ENCODE measurements around the gene GDPD4.

Gene GDPD4

GRCh38 chr11:77244277-77245027 lies 57.0 kb downstream of the GDPD4 start:
- DNase-seq (ENCODE audit: low read depth), result no peak

- DNase-seq (ENCODE audit: low read depth), result no peak
Observed at GRCh38 chr11:77236901-77237300, 64.6 kb downstream of the GDPD4 start.

- no peak for DNase-seq (ENCODE audit: low read depth)
Observed at GRCh38 chr11:77233011-77233410, 68.5 kb downstream of the GDPD4 start.

GRCh38 chr11:77232242-77232641 lies 69.2 kb downstream of the GDPD4 start:
- DNase-seq (ENCODE audit: low read depth), result no peak

- DNase-seq (ENCODE audit: low read depth), result no peak
Observed at GRCh38 chr11:77231800-77232199, 69.7 kb downstream of the GDPD4 start.

- no peak for DNase-seq (ENCODE audit: low read depth)
Observed at GRCh38 chr11:77230878-77231605, 70.4 kb downstream of the GDPD4 start.

GRCh38 chr11:77223797-77224196 lies 77.7 kb downstream of the GDPD4 start:
- no peak for DNase-seq (ENCODE audit: low read depth)

GRCh38 chr11:77217156-77217555 lies 84.3 kb downstream of the GDPD4 start:
- no peak for DNase-seq (ENCODE audit: low read depth)

GRCh38 chr11:77215106-77215505 lies 86.4 kb downstream of the GDPD4 start:
- no peak for DNase-seq (ENCODE audit: low read depth)

GRCh38 chr11:77214557-77214956 lies 86.9 kb downstream of the GDPD4 start:
- no peak for DNase-seq (ENCODE audit: low read depth)

- no peak for DNase-seq (ENCODE audit: low read depth)
Observed at GRCh38 chr11:77213589-77214428, 87.7 kb downstream of the GDPD4 start.

- DNase-seq (ENCODE audit: low read depth), result no peak
Observed at GRCh38 chr11:77213029-77213579, 88.4 kb downstream of the GDPD4 start.

GRCh38 chr11:77212314-77213007 lies 89.0 kb downstream of the GDPD4 start:
- DNase-seq (ENCODE audit: low read depth), result no peak

GRCh38 chr11:77211594-77212251 lies 89.8 kb downstream of the GDPD4 start:
- DNase-seq (ENCODE audit: low read depth), result no peak

- no peak for DNase-seq (ENCODE audit: low read depth)
Observed at GRCh38 chr11:77211040-77211451, 90.4 kb downstream of the GDPD4 start.

GRCh38 chr11:77209663-77210062 lies 91.8 kb downstream of the GDPD4 start:
- no peak for DNase-seq (ENCODE audit: low read depth)

- DNase-seq (ENCODE audit: low read depth), result no peak
Observed at GRCh38 chr11:77208535-77208934, 93.0 kb downstream of the GDPD4 start.

GRCh38 chr11:77207618-77208313 lies 93.7 kb downstream of the GDPD4 start:
- no peak for DNase-seq (ENCODE audit: low read depth)

GRCh38 chr11:77207019-77207485 lies 94.4 kb downstream of the GDPD4 start:
- DNase-seq (ENCODE audit: low read depth), result no peak
